Measurements from ENCODE around the gene COPS9.

The COPS9 gene

DNA sequence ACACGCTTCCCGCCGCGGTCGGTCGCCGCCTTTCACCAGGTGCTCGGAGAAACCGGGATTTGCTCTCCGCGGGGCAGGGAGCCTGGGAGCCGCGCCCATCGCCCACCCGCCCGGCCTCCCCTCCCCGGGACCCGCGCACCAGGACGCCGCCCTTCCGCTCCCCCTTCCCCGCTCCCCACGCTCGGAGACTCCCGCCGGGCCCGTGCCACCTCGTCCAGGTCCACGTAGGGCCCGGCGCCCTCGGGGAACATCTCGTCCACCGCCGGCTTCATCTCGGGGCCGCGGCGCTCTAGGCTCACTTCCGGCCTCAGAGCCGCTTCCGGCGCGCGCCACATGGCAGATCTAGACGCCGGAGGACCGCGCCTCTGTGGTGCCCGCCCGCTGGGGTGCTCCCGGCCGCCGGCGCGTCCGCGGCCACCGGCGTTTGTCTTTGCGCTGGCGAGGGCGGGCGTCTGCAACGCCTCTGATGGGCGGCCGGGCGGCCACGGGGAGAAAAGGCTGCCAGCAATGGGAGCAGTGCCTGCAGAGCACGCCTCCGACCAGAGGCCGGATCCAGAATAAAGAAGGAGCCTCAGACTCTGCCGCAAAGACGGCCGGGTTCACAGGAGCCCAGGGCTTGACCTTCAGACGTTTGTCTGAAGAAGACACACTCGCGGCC lies at the start of gene COPS9:
TSS of gene COPS9 (minus strand) at position 293 of the 658 bp plus-strand sequence. CDS start at position 272, 21 bp downstream.
- no peak for FAIRE-seq

DNA sequence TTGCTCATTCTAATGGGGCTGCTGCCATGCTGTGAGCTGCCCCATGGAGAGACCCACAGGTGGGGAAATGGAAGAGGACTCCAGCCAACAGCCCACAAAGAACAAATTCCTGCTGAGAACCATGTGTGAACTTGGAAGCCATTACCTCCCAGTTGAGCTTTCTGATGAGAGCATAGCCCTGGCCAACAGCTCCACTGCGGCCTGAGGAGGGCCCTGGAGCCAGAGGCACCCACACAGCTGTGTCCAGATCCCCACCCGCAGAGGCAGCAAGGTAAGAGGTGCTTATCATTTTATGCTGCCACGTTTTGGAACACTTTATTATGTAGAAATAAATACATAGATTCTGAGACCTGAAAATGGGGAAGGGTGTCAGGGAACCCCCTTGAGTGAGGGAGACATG lies 48.6 kb upstream of the COPS9 start:
- no peak for FAIRE-seq

DNA sequence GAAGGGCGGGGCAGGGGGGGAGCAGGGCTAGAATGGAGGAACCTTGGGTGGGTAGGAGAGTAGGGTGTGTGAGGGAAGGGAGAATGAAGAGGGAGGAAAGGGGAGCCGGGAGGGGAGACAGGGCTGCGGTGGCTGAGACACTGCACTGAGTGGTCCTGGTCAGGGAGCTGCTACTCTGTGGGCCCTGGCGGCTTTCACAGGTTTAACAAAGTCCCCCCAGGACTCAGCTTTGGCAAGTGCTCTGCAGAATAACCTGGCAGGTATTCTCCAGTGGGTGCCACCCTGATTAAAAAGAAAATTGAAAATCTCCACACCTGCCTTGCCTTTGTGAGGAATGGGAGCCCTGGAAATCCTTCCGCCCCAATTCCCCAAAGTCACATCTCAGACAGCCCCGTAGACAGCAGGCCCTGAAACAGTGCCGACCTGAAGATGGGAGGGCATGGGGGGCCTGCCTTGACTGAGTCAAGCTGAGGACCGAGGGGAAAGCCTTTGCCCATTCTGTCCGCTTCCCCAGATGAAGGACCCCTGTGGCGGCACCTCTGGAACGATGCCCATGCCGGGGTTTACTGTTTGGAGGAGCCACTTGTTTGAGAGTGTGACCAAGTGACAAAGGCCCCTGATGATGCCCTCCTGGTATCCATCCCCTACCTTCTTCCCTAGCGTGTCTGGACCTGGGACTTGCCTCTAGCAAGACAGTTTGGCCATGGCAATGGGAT lies 47.9 kb upstream of the COPS9 start:
- FAIRE-seq: no peak

DNA sequence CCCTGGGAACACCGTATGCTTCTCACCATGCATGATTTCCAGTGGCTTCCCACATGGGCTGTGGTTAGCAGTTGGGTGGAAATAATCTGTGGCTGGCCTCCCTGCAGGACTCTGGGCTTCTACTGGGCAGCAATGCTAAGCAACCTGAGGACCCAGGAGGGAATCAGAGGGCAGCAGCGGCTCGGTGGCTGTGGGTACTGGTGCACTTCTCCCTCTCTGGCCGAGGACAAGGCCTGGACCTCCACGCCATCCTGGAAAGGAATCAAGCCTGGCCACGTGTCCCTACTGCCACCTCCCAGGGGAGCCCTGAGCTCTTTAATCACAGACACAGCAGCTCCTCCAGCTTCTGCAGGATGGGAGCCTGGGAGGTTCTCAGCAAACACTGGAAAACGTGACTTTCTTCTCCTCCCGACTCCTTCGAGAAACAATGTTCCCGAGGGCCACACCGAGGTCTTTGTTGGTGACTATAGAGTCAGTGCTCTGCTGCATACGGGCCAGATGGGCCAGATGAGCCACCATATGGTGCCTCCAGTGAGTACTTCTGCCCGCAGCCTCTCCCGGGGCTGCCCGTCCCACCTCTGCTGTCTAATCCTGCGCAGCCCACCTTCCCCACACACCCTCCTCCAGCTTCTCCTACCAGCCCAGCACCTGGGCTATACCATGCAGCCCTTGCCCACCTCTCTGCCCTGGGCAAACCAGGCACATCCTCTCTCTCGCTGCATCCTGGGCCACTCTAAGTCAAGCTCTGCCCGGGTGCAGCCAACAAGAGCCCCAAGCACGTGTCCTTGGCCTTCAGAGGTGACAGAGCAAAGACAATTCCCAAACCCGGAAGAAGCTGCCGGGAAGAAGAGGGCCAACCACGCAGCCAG lies 47.1 kb upstream of the COPS9 start:
- FAIRE-seq: no peak

DNA sequence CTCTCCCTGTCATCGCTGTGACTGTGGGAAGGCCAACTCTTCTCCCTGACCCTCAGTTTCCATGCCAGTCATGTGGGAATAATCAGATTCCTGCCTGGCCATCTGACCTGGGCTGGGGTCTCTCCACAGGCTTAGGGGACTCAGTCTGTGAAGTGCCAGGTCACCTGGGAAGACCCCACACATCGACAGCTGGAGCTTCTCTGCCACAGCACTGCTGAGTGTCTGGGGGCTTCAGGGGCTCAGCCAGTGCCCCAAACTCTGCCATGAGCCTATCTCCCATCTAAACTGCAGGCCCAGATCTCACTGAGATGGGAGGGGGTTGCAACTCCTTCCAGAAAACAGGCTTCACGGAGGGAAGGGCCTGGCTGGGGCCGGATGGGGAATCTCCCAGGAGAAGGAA lies 46.4 kb upstream of the COPS9 start:
- FAIRE-seq: no peak

DNA sequence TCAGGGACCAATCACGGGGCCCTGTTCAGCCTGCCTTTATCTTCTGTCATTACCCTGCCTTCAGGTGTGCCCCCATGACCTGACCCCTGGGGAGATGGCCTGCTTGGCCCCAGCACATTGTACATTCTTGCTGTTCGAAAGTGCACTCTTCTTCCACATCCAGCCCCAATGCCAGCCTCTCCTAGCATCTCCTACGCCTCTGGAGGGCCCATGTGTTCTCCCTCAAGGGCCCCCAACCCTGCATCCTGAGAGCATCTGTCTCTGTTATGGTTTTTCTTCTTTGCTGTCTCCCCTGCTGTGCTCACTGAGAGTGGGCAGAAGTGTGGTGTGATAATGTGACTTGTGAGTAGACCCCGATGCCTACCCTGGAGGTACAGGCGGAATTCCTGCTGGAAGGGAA lies 45.9 kb upstream of the COPS9 start:
- FAIRE-seq: no peak

DNA sequence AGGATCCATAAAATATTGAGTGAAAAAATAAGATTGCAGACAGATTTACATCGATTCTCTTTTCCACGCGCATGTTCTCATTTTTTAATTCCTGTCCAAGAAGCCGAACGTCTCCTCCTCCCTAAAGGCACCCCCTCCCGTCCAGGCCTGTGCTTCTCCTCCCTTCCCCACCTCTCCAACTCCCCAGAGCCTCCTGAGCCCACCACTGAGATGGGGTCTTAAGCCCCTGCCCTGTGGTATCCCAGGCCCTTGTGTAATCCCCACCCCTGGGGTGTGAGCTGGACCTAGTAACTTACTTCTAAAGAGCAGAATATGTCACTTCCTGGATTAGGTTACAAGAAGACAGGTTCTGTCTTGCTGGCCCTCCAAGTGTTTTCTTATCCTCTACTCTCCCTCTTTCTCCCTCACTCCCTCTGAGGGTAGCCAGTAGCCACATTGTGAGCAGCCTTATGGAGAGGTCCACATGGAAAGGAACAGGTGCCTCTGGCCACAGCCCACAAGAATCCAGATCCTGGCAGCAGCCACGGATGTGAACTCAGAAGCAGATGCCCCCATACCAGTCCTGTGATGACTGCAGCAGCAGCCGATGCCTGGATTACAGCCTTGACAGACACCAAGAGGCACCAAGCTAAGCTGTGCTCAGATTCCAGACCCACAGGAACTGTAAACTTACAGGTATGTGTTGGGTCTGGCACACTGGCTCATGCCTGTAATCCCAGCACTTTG lies 44.0 kb upstream of the COPS9 start:
- no peak for FAIRE-seq

DNA sequence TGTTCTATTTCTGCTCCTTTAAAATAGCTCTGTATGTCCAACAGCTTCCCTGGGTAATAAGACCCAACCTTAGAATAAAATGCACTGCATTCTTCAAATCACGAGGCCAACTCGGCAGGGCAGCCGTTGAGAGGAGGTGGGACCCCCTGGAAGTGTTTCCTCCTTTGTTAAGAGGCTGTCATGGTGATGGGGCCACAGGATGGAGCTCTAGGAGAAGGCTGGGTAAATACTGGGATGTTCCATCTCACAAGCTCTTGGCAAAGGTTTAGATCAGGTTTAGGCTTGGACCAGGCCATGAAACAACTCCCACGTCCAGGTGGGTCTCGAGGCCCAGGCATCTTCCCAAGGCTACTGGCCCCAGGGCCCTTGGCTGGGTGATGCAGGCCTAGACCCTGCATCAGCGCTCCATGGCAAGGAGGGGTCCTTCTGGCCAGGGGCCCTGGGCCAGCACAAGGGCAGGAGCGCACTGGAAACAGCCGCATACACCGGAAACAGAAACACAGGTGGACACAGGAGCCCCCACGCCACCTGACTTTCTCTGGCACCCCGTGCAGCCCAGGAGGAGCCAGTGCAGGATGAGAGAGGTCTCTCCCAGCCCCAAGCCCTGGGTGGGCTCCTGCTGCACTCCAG lies 43.2 kb upstream of the COPS9 start:
- no peak for FAIRE-seq

DNA sequence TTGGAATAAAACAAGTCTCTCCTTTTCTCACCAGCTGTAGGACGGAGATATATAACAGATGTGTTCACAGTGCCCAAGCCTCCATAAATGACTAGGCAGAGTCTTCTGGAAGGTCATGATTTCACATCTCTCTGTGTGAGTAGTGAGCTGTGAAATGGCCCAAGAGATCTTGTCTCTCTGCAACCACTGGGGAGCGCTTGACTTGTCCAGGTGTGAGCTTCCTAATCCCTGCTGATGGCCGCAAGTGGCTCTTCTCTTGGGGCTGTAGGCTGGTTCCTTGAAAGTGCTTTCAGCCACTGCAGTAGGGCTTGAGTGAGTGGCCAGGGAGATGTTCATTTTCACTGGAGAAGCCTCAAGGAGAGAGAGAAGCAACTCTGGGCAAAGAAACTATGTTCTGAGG lies 42.5 kb upstream of the COPS9 start:
- no peak for FAIRE-seq

DNA sequence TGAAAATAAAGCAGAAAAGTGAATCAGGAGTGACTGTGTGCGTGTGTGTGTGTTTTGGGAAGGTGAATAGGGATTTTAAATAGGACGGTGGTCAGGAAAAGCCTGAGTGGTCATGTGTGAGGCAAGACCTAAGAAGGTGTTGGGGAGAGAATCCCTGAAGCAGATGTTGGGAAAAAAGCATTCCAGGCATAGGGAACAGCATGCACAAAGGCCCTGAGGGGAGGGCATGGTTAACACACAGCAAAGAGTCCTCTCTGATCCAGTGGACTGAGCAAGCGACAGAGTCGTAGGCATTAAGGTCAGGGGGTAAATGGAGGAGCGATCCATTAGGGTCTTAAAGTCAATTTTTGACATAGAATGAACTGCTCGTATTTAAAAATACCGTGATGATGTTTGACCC lies 38.4 kb upstream of the COPS9 start:
- FAIRE-seq: no peak

DNA sequence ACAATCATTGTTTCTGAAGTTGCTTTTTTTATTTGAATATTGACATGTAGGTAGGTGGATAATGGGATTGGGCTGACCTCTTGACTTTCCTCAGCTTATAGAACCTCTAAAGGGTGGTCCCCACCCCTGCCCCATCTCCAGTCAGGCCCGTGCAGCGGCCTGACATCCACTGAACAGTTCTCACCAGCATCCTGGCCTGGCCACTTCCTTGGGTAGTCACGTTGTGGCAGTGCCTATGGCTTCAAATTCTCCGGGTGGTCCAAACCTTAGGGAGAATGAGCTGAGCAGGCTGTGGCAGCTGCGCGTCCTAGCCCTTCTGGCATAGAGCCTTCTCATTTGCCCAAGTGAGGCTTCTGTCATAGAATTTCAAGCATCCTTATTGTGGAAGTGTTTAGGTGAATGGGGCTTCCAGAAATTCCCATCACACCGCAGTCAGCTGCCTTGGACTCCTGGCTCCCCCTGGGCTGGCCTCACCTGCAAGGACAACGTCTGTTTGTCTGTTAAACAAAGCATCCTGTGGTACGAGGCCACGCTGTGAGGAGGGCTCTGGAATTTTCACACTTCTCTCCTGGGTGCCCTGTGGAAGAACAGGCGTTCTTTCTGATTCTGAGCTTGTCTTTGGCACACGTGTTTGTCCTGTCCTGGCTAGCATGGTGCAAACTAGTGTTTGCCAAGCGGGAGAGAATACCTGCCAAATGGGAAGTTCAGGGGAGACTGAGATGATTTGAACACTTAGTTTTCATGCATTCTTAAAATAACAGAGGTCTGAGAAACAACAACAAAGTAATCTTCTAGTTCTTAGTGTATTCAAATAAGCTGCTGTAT lies 36.2 kb upstream of the COPS9 start:
- FAIRE-seq: no peak

DNA sequence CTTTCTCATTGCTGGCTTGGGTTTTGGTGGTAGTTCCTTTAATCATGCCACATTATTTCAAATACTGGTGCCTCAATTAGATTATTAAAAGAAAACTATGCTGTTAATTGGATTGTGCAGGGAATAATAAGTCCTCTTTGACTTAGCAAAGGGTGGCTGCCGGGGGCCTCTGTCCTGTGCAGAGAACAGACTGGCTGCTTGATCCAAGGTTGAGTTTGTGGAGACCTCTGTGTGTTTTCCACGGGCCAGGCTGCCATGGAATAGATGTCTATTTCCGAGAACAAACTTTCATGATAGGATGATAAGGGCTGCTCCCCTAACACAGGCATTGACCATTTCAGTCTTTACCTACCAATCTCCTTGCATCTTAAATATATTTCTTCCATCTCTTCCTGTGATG lies 34.8 kb upstream of the COPS9 start:
- no peak for FAIRE-seq

DNA sequence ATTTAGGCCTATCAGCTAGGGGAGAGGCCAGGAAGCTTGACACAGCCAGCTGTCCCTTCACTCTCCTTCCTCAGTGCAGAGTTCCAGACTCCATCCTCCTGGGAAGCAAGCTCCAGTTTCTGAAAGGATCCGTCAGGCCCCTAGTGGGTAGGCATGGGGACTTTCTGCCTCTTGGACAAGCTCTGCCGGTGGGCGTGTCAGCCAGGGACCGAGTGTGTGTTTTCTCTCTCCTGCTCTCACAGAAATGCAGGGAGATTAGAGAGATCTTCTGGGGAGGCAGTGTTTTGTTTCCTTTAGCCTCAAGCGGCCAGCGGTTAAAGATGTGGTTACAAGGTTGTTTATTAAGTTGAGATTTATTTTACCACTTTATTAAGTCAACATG lies 34.2 kb upstream of the COPS9 start:
- FAIRE-seq: no peak

DNA sequence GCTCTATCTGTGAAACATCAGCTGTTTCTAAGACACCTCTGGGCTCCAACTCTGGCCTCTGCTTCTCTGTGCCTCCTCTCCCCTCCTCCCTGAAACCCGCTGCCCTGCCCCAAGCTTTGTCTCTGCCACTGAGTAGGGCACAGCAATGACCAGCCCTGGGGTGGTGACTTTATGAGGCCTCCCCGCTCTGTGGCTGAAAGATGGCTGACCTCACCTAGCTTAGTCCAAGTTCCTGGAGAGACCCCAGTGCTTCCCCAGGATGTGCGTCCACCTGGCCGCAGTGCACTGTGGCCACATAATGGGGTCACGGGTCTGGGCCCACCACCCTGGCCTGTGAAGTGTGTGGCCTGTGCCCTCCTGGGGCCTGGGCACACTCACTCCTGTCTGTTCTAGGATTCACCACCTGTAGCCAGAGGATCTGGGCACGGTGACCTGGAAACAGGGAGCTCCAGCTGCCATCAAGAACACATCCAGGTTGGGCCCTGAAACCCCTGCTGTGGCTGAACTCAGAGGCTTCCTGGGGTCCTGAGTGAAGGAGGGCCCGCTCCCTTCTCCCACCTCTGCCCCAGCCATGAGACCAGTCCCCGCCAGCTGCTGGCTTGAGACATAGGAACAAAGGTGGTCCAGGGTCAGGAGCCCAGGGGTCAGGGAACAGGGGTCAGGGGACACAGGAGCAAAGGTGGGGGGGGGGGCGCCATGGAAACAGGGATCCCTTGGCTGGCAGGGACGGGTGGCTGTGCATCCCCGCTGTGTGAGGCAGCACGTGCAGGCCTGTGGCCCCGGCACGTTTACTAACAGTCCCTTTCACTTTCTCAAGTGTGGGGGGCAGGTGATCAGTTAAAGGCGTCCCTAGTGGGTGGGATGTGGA lies 33.6 kb upstream of the COPS9 start:
- FAIRE-seq: no peak

DNA sequence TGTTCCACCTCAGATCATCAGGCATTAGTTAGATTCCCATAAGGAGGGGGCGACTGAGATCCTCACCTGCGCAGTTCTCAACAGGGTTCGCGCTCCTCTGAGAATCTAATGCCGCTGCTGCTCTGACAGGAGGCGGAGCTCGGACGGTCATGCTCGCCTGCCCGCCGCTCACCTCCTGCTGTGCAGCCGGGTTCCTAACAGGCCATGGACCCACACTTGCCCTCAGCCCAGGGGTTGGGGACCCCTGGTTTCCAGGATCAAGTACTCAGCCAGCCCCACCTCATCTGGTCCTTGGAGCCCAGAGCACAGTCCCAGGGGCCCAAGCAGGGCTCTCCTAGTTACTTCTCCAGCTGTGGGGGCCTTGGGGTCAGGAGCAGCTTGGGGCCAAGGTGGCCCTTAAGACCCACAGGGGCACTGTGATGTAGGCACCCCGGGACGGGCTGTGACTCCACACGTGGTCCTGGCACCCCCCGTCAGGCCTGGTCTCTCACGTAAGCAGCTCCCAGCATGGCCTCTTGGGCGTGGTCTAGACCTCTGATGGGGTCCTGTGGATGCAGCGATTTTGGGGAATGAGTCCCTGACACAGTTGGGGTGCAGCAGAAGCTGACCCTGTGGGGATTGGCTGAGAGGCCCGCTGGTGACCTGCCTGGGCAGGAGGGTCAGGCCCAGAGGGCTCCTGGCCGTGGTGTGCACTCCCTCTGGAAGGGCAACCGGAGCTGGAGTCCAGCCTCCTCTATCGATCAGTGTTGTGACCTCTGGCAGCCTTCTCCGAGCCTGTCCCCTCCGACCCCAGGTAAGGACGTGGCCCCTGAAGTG lies 32.6 kb upstream of the COPS9 start:
- FAIRE-seq: no peak

DNA sequence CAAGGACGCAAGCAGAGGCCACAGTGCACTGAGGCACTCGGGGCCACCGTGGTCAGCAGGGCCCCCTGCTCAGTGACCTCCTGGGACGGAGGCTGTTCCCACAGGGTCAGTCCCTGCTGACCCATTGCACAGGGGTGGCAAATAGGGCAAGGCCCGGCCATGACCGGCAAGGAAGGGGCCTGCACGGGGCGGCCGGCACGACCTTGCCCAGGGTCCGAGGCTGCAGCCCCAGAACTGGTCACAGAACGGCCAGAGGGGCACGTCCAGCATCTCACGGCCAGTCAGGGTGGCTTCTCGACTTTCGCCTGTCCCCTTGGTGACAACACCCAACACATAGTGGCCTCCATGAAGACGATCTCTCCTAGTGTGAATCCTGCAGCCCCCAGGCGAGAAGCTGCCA lies 31.9 kb upstream of the COPS9 start:
- no peak for FAIRE-seq

DNA sequence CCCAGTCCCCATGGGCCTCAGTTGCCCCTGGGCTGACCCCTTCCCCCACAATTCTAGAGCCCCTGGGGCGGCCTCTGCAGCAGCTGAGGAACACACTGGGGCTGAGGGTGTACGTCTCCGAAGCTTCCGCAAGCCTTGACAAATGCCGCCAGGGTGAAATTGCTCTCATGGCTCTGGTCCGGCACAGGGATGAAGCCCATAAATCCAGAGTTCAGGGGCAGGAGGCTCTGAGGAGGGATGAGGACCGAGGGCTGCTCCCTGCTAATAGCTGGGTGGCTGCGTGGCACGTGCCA lies 31.4 kb upstream of the COPS9 start:
- FAIRE-seq: no peak

DNA sequence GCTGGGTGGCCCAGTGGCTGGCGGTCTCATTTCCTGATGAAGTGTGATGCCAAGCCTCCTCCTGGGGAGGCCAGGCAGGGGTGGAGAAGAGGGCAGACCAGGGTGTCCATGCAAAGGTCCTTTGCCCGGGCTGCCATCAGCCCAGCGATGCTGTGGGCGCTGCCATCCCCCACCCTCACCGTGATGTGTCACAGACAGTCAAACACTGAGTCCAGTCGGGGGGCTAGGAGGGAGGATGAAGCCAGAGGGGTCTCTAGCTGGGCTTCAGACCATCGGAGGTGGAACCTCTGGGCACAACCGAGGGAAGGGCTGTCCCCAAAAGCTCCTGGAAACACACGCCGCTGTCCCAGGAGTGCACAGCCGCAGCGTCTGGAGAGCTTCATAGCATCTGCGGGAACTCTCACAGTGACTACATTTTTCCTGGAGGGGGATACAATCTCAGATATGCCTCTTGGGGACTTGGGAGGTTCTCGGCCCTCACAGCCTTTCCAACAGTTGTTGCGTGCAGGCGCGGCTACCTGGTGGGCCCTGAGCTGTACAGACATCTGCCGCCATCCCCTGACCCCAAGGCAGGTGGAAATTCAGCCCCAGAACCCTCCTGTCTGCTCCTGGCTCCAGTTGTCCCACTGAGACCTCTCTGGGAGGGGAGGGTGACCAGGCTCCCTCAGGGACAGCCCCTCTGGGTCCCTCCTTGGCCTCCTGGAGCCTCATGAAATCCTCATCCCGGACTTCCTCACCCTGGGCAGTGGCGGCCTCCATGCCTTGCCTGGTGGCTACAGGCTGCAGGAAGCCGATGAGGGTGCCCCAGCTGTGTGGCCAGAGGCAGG lies 30.9 kb upstream of the COPS9 start:
- no peak for FAIRE-seq

DNA sequence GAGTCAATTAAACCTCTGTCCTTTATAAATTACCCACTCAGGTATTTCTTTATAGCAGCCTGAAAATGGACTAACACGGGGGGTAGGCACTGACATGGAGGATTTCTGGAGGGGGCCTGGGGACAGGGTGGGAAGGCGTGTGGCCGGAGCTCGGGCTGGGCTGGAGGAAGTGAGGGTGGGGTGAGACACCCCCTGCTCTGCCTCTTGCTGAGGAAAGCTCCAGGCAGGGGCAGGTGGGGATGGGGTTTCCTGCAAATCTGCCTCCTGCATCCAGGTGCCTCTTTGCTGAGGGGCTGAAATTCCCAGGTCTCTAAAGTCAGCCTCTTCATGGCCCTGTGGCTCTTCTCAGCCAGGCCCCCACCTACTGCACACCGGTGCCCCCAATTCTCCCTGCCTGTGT lies 30.1 kb upstream of the COPS9 start:
- no peak for FAIRE-seq
